Esophagus (tissue), 2 donors: ENCODE measurements around the gene RFK. TPM values are rescaled to one million over a fixed set of nuclear protein-coding genes. Genes with fewer than 3 reads are reported as not detected.

Experiments
- H3K27ac ChIP-seq, 2 donors: one replicate each; pipeline ENCODE4 v1.5.1; 2013; ENCODE audit warnings: low read depth in 2 of 2, mild to moderate bottlenecking in 2 of 2, inconsistent platforms in 1 of 2, low read length in 1 of 2, moderate library complexity in 1 of 2
- H3K27me3 ChIP-seq, 2 donors: one replicate each; pipeline ENCODE4 v1.6.1; 2013; ENCODE audit warnings: low read length in 2 of 2, control low read depth in 1 of 2, mild to moderate bottlenecking in 1 of 2; ENCODE audit not compliant: insufficient read depth in 2 of 2, control insufficient read depth in 1 of 2
- H3K36me3 ChIP-seq, 2 donors: one replicate each; pipeline ENCODE4 v1.6.1; 2013; ENCODE audit warnings: low read length in 1 of 2; ENCODE audit not compliant: control insufficient read depth in 2 of 2, insufficient read depth in 2 of 2
- H3K4me1 ChIP-seq, 2 donors: one replicate each; pipeline ENCODE4 v1.6.1; 2013; ENCODE audit warnings: low read length in 1 of 2; ENCODE audit not compliant: control insufficient read depth in 2 of 2, insufficient read depth in 2 of 2
- H3K4me3 ChIP-seq, 2 donors: one replicate each; pipeline ENCODE4 v1.5.1; 2013; ENCODE audit warnings: low read length in 2 of 2, mild to moderate bottlenecking in 2 of 2, low read depth in 1 of 2, moderate library complexity in 1 of 2
- H3K9me3 ChIP-seq, 2 donors: one replicate each; pipeline ENCODE4 v1.6.1; 2013; ENCODE audit warnings: mild to moderate bottlenecking in 2 of 2, low read depth in 1 of 2, low read length in 1 of 2, moderate library complexity in 1 of 2; ENCODE audit not compliant: control insufficient read depth in 2 of 2, insufficient read depth in 1 of 2
- WGBS, 2 donors: extraction: QIAGEN DNeasy Blood & Tissue Kit; methylation state at CpG; one replicate each; pipeline ENCODE4 v1.1.7; 2013; 5-methylcytosine and 5-hydroxymethylcytosine counted together
- polyA plus RNA-seq, 2 donors: library from polyadenylated mRNA; stranded (reverse); fragments of 200-250 nt; gene quantifications; one replicate each; pipeline ENCODE4 v1.2.3, GENCODE V29; 2013
- donor health status: healthy with polysubstance abuse.
- donor health status: Bipolar disorder and iron deficiency.

Gene RFK
- polyA plus RNA-seq, 2 donors, result 5.4 to 6.9 TPM

DNA sequence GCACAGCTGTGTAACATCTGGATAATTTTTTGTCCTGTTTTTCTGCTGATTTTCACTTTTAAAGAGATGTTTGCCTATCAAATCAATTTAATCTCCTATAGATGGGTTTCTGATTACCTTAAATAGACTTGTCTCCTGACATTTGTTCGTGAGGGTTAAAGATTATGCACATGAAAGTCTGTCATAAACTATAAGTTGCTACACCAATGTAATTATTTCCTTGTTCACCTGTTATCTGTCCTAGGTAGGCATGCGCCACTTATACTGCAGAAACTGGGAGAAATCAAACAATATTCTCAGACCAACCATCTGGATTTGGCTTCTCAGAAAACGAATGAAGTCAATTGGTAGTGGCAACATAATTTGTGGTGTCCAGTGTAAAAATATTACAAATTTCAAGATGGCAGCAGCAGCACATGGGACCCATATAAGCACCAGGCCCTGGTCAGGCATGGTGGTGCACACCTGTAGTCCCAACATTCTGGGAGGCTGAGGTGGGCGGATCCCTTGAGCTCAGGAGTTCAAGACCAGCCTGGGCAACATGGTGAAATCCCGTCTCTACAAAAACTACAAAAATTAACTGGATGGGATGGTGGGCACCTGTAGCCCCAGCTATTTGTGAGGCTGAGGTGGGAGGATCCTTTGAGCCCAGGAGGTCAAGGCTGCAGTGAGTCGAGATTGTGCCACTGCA lies 20.3 kb downstream of the RFK start:
- Histone ChIP-seq H3K36me3 (no peaks in the 10 kb centered on the region), H3K9me3 (no peaks in the 10 kb centered on the region), H3K4me3 (no peak overlapping the region), H3K27ac (peak overlapping the region in 1 of 2 donors; percentile 27), H3K27me3 (no peaks in the 10 kb centered on the region), H3K4me1 (peaks cover 2% of the 10 kb centered on the region in 2 donors)
- 76 to 82% methylated on average over 6 of the region's 6 CpGs for WGBS, 2 donors

DNA sequence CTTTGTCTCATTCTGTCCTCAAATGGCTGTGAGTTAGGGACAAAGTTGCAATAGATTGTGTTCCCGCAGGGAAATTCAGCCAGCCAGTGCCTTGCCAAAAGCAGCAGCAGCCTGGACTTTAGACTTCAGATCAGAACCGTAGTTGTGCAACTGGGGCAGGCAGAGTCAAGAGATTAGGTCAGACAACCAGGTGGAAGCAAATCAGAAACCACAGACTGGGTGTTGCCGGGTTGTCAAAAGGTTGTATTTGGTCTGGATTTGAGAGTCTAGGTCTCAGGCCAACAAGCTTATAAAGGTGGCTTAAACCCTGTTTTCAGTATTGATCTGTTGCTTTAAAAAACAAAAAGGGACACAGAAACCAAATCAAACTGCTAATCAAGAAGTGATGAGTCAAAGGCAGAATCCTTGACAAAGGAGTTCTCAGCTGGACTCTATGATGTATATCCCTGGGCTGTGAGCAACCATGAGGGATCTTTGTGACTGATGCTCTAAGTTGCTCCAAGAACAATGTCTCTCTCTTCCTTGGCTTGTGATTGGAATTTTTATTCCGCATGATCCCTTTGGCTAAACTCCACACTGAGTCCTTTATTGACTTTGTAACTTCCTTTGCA lies 20.9 kb downstream of the RFK start:
- Histone ChIP-seq H3K36me3 (no peaks in the 10 kb centered on the region), H3K27me3 (no peaks in the 10 kb centered on the region), H3K9me3 (no peaks in the 10 kb centered on the region), H3K4me3 (no peak overlapping the region), H3K27ac (peak overlapping the region; percentile 7 to 52), H3K4me1 (peaks cover 2% of the 10 kb centered on the region in 2 donors)
- 26 to 29% methylated on average over 4 of the region's 4 CpGs for WGBS, 2 donors

- H3K27ac ChIP-seq, result no peak overlapping the region
These were observed 21.9 kb downstream of the RFK start for GRCh38 chr9:76372336-76372735.

GRCh38 chr9:76371901-76372300 lies 22.3 kb downstream of the RFK start:
- Histone ChIP-seq H3K4me3 (no peak overlapping the region), H3K27ac (no peak overlapping the region), H3K9me3 (no peaks in the 10 kb centered on the region), H3K4me1 (peaks cover 2% of the 10 kb centered on the region in 2 donors), H3K36me3 (no peaks in the 10 kb centered on the region), H3K27me3 (no peaks in the 10 kb centered on the region)
- 53 to 77% methylated on average over 1 of the region's 1 CpG for WGBS, 2 donors

More at GRCh38 chr9:76372336-76372735, 21.9 kb downstream of the RFK start:
- no peaks in the 10 kb centered on the region for H3K27me3 ChIP-seq
- no peaks in the 10 kb centered on the region for H3K36me3 ChIP-seq
- no peak overlapping the region for H3K4me3 ChIP-seq
- peaks cover 2% of the 10 kb centered on the region in 2 donors for H3K4me1 ChIP-seq
- H3K9me3 ChIP-seq, result no peaks in the 10 kb centered on the region

DNA sequence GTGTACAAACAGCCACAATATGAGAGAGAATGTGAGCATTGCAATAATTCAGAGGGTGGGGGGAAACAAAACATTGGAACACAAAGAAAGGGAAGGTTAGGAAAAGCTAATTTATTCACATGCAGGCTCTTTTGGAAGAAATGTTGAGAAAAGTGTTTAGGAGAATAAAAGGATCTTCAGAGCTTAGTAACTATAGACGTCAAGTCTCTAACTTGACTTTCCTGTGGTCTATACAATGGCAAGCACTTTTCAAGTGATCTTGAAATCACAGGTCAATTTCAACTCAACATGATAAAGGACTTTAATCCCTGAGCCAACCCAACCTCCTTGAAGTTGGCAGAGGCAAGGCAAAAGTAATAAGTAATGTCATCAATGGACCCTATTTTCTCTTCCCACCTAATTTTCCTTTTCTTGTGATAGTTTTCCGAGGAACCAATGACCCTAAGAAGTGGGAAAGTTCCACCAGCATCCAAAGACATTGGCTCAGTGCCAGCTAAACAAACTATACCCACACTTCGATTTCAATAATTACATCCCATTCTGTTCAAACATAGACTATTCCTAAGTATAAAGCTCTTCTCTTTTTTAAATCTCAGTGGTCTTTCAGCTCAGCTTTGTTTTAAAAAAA lies 23.7 kb downstream of the RFK start:
- H3K27ac ChIP-seq, result no peak overlapping the region
- H3K27me3 ChIP-seq, result no peaks in the 10 kb centered on the region
- peaks cover 2% of the 10 kb centered on the region in 2 donors for H3K4me1 ChIP-seq
- WGBS, 2 donors, result 70 to 81% methylated on average over 3 of the region's 3 CpGs
- H3K36me3 ChIP-seq, result no peaks in the 10 kb centered on the region
- no peak overlapping the region for H3K4me3 ChIP-seq
- no peaks in the 10 kb centered on the region for H3K9me3 ChIP-seq

- no peaks in the 10 kb centered on the region for H3K27me3 ChIP-seq
- 44 to 55% methylated on average over 4 of the region's 4 CpGs for WGBS, 2 donors
These were observed 24.6 kb downstream of the RFK start for GRCh38 chr9:76369583-76369982.

GRCh38 chr9:76366275-76366674 lies 28.0 kb downstream of the RFK start:
- H3K27me3 ChIP-seq, result peaks cover 0 to 3% of the 10 kb centered on the region in 2 donors
- H3K27ac ChIP-seq, result no peak overlapping the region
- no peaks in the 10 kb centered on the region for H3K9me3 ChIP-seq
- H3K4me3 ChIP-seq, result no peak overlapping the region
- no peaks in the 10 kb centered on the region for H3K36me3 ChIP-seq
- peaks cover 0 to 2% of the 10 kb centered on the region in 2 donors for H3K4me1 ChIP-seq
- WGBS, 2 donors, result 76 to 78% methylated on average over 4 of the region's 4 CpGs

More at GRCh38 chr9:76369583-76369982, 24.6 kb downstream of the RFK start:
- H3K4me1 ChIP-seq, result peaks cover 0 to 2% of the 10 kb centered on the region in 2 donors
- H3K27ac ChIP-seq, result no peak overlapping the region
- no peaks in the 10 kb centered on the region for H3K36me3 ChIP-seq
- H3K9me3 ChIP-seq, result no peaks in the 10 kb centered on the region
- no peak overlapping the region for H3K4me3 ChIP-seq

- Histone ChIP-seq H3K4me3 (no peak overlapping the region), H3K9me3 (no peaks in the 10 kb centered on the region), H3K4me1 (peaks cover 0 to 2% of the 10 kb centered on the region in 2 donors), H3K27me3 (peaks cover 0 to 3% of the 10 kb centered on the region in 2 donors), H3K36me3 (no peaks in the 10 kb centered on the region), H3K27ac (no peak overlapping the region)
- WGBS, 2 donors, result 46 to 53% methylated on average over 1 of the region's 1 CpG
These were observed 29.2 kb downstream of the RFK start for GRCh38 chr9:76365028-76365427.

DNA sequence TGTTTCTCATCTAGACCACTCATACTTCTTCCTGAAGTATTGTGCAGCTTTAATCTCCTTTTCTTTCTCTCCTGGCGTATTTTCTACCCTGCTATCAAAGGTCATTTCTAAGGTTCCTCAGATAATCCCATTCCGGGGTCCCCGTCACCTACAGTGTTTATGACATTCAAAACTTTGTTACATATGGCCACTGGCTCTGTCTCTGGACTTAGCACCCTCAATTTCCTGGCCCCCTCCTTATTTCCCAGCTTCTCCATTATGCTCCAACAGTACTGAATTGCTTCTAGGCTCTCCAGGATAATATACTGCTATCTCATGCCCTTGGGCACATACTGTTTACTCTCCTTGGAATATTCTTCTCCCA lies 31.2 kb downstream of the RFK start:
- Histone ChIP-seq H3K27ac (no peak overlapping the region), H3K4me1 (peaks cover 0 to 2% of the 10 kb centered on the region in 2 donors), H3K27me3 (peaks cover 0 to 8% of the 10 kb centered on the region in 2 donors), H3K4me3 (no peak overlapping the region), H3K36me3 (no peaks in the 10 kb centered on the region), H3K9me3 (no peaks in the 10 kb centered on the region)
- 74 to 88% methylated on average over 3 of the region's 3 CpGs for WGBS, 2 donors
